ENCODE measurements around the gene MCF2L.

The MCF2L gene

GRCh38 chr13:112951674-112952371 lies 17.2 kb upstream of the MCF2L start:
- no peak for DNase-seq (ENCODE audit: low read depth in 3 of 3)

- DNase-seq (ENCODE audit: low read depth in 3 of 3), result no peak
Observed at GRCh38 chr13:112952759-112953551, 16.1 kb upstream of the MCF2L start.

DNA sequence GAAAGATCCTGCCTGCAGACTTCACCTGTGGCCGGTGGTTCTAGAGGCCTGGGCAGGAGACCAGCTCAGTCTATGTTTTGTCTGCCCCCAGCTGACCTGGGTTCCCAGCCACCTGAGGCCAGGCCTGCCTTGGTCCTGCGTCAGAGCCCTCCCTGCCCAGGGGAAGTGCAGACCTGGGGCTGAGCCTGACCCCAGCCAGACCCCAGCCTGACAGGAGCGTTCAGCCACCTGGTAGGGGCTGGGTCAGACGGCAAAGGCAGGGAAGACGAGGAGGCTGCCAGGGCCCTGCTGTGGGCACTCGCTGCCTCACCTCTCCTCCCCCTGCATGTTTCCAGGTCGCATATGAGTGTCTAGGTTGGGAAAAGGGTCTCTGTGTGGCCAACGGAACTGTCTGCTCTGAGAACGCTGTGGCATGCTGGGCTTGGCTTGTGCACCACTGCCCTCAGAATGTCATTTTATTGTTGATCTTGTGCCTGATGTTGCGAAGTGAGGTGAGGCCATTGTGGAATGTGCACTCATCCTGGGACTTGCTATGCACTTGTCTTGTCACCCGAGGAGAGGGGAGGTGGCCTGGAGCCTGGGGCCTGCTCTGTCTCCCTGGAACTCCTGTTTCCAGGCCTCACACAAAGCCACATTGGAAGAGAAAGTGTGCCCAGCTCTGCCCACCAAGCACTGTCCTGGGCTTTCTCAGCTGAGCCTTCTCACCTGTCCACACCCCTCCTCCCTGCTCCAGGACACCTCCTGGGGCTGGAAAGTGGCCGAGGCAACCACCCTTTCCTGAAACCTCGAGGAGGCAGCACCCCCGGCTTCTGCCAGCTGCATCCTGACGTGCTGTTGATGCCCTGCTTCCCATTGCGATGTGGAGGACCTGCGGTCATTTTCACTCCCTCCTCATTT lies 15.2 kb upstream of the MCF2L start:
- no peak for DNase-seq (ENCODE audit: low read depth in 3 of 3)

GRCh38 chr13:112954488-112955270 lies 14.3 kb upstream of the MCF2L start:
- no peak for DNase-seq (ENCODE audit: low read depth in 3 of 3)

DNA sequence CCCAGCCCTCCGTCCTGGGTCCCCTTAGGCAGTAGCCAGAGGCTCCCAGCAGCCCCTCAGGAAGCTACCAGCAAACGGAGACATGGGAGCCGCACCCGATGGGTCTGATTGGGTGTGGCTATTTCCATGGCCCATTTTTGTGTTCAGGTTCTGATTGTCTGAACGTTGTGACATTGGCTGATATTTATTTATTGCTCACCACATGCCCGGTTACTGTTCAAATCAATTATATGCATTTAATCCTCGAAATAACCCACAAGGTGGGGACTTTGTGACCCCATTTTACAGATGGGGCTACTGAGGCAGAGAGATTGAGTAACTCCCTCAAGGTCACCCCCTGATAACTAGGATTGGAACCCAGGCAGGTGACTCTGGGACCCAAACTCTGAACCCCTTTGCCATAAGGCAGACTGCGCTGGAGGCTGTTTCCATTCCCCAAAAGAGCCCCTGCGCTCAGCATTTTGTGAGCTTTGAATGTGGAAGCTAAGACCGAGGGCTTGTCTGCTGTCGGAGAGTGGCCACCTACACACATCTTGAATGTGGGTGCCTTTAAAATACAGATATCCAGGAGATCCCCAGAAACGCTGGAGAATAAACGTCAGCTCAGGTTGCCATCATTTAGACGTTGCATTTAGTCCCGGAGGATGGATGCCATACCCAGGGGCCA lies 13.6 kb upstream of the MCF2L start:
- DNase-seq (ENCODE audit: low read depth in 3 of 3), result no peak

DNA sequence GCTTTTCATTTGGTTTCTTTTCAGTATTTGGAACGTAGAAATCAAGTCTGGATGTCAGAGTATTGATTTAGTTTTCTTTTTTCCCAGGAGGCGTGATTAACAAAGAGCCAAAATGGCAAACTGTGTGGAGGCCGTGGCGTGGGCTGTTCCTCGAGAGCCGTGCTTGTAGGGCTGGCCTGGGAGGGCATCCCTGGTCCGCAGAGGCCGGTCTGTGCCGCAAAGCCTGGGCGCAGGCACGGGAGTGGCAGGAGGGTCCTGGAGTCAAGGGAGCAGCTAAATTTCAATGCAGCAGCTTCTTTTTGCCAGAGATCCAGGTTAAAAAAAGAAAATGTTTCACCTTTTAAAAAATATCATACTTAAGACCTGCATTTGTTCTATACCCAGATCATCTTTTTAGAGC lies 13.1 kb upstream of the MCF2L start:
- DNase-seq (ENCODE audit: low read depth in 3 of 3), result no peak

DNA sequence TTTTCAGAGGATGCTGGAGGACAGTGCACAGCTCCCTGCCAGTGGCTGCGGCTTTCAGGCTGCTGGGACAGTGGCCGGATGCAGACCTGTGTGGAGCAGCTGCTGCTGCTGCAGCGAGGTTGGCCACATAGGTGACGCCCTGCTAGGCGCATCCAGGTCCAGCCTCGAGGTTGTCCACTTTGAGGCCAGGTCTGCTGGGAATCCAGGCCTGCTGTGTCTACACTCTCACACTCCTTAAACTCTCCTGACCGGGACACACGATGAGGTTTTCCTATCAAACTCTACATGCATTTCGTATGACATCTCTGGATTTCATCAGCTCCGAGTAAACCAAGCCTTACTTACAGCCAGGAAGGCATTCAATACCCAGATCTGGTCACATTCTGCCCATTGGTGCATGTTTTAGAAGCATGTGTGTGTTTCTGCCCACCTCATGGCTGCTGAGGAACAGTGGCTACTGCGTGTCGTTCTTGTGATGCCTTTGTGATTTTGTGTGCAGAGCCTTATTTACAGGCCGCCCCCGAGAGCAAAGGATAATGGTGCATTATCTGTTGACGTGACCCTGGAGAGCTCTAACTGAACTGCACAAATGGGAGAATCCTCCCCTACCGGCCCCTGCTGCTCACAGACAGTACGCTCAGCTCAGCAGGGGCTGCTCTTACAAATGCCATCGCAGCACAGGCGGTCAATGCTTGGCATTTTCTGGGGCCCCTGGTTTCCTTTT lies 12.3 kb upstream of the MCF2L start:
- no peak for DNase-seq (ENCODE audit: low read depth in 3 of 3)

- no peak for DNase-seq (ENCODE audit: low read depth in 3 of 3)
Observed at GRCh38 chr13:112957295-112957677, 11.7 kb upstream of the MCF2L start.

- DNase-seq (ENCODE audit: low read depth in 3 of 3), result no peak
Observed at GRCh38 chr13:112958127-112958989, 10.7 kb upstream of the MCF2L start.

- DNase-seq (ENCODE audit: low read depth in 3 of 3), result no peak
Observed at GRCh38 chr13:112959206-112959605, 9.8 kb upstream of the MCF2L start.

DNA sequence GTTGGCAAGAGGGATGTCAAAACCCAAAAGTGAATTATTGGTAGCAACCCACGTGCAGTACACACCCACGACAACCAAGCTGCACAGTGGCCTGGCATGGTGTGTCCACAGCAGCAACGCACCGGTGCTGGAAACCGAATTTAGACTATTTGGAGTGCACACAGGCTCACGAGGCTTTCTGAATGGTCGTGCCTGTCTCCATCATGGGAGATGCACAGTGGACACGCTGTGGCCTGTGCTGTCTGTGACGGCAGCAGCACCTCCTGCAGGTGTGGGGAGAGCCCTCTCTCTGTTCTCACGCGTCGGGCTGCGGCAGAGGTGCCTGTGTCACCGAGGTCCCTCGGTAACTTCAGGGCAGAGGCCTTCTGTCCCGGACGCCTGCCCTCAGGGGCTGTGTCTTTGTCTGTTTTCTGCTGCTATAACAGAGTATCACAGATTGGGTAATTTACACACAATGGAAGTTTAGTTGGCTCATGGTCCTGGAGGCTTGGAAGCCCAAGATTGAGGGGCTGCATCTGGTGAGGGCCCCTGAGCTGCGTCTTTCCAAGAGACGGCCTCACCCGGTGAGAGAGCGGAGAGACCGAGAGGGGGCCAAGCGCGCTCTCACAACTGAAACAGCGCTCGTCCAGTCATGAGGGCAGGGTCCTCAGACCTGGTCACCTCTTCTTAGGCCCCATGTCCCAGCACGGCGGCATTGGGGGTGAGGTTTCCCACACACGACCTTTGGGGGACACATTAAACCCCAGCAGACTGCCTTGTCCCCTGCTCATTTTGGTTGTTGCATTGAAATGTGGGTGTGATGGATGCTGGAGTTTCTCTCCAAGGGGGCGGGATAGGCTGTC lies 9.1 kb upstream of the MCF2L start:
- DNase-seq (ENCODE audit: low read depth in 3 of 3), result no peak

DNA sequence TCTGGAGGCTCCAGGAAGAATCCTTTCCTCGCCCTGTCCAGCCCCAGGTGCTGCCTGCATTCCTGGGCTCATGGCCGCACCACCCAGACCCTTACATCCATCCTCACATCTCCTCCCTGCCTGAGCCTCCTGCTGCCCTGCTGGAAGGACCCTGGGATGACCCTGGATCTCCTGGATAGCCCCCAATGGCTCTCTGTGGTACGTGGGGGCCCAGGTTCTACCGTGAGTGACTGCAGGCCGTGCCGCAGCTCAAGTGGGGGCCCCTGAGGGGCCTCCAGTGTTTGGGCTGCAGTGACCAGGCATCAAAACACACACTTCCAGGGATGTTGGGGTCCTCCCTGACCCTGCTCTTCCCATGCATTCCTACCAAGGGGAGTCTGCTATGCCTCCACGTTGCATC lies 8.3 kb upstream of the MCF2L start:
- DNase-seq (ENCODE audit: low read depth in 3 of 3), result no peak

- DNase-seq (ENCODE audit: low read depth in 3 of 3), result no peak
Observed at GRCh38 chr13:112961457-112962369, 7.3 kb upstream of the MCF2L start.

DNA sequence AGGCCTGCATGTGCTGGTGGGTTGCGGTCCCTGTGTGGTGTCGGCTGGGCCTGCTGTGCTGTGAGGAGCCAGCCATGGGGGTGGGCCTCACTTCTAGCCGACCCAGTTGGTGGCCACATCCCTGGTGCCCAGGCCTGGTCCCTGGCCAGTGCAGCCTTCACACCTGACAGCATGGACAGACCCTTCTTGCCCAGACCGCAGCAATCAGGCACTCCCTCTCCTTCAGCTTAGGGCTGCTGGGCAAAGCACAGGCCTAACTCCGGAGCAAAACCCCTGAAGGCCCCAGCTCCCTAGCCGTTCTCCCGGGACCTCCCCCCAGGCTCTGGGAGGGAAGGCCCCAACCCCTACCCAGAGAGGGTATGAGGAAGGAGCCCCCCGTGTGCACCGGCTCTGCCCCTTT lies 6.6 kb upstream of the MCF2L start:
- no peak for DNase-seq (ENCODE audit: low read depth in 3 of 3)

DNA sequence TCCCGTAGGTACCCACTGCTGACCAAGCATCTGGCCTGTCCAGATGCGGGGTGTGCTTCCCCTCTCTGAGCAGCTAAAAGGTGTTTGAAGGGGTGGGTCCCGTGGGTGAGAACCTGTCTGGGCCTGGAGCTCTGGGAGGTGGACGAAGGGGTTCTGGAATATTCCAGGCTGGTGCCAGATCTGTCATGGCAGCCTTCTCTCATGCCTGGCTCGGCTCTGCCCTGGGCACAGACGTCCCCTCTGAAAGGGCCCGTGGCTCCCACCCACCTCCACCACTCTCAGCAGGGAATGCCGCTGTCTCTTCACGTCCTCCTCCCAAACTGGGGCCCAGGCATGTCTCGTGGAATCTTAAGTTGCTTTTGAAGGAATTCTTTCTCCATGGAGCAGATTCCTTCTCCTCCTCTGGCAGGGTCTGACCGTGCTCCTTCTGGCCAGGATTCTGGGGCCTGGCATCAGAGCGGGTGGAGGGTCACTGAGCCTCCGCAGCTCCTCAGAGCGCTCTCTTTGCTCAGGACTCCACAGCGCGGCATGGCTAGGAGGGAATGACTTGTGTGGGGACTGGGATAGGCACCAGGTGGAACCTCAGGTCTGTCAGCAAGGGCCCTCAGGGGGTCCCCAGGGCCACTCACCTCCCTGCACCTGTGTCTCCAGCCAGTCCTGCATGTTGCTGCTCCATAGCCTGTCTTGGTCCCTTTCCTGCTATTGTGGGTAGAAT lies 5.9 kb upstream of the MCF2L start:
- no peak for DNase-seq (ENCODE audit: low read depth in 3 of 3)

GRCh38 chr13:112963641-112964040 lies 5.4 kb upstream of the MCF2L start:
- no peak for DNase-seq (ENCODE audit: low read depth in 3 of 3)
